HG02571 (cell line): Measurements from ENCODE around the gene IL1RAPL1.

Experiments
- ATAC-seq: cut with Tn5 transposase; IDR thresholded peaks from one replicate; pipeline ENCODE4 v1.9.1; 2021; ENCODE audit warnings: mild to moderate bottlenecking, moderate library complexity; ENCODE audit not compliant: unreplicated experiment

The IL1RAPL1 gene

DNA sequence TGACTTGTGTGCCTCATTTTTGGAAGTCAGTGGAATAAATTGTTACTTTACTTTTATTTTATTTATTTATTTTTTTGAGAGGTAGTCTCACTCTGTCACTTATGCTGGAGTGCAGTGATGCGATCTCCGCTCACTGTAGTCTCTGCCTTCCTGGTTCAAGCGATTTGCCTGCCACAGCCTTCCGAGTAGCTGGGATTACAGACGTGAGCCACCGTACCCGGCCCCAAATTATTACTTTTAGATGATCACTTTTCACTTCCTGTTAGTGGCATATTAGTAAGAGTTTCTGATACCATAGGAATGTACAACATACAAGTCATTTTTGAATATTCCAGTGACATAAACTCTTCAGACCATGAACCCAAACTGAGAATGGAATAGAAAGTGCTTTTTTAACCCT, 1017.1 kb downstream of the IL1RAPL1 start:
- ATAC-seq = no peak

DNA sequence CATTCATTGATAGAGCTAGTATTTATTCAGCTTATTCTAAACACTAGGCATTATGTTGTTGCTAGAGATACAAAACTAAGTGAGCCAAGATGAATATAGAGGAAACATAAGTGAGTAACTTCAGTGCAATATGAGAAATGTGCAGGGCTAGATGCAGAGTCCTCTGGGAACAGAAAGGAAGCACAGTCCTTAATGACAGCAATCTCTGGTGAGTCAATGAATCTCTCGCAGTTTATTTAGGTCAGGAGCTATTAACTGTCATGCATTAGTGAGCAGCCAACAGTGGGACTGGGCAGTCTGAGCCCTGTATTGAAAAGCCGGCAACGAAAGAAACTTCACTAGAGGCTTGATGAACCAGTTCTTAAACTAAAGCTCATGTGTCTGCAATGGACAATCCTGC, 1030.0 kb downstream of the IL1RAPL1 start:
- ATAC-seq = no peak

DNA sequence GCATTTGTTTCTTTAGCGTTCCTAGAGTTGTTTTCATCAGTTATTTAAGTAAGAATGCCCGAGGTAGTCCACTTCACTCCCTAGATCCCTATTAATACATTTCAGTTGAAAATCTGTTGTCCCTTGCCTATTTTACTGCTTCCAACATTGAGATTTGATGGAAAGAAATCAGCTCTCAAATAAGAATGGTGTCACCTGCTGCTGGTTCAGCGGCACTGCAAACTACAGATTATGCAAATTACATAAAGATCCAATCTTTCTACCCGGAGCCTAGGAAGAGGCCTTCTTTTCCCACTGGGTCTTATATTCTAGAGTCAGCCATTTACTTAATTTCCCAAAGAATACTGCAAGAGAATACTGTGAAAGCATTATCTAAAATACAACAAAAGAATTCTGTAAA, 1030.5 kb downstream of the IL1RAPL1 start:
- ATAC-seq = no peak

- no peak for ATAC-seq
Observed at GRCh38 chrX:29627833-29628232, 1040.6 kb downstream of the IL1RAPL1 start.

DNA sequence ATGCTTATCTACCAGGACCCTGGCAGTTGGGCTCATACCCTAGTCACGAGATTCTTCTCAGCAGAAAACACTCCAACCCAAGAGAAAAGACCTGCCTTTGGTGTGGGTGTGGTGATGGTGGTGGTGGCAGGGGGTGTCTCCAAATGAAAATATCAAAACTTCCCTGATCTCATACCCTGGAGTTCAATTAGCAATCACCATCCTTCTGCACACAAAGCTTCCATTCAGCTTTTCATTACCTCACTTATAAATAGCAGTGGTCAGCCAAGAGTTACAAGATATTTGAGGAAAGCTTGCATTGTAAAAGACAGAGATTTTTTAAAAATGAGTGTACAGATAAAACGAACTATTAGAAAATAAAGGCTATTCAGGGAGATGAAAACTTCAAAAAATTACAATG, 1047.3 kb downstream of the IL1RAPL1 start:
- no peak for ATAC-seq

- ATAC-seq = no peak
Observed at GRCh38 chrX:29636331-29636730, 1049.1 kb downstream of the IL1RAPL1 start.

GRCh38 chrX:29640106-29640505, 1052.9 kb downstream of the IL1RAPL1 start:
- no peak for ATAC-seq

DNA sequence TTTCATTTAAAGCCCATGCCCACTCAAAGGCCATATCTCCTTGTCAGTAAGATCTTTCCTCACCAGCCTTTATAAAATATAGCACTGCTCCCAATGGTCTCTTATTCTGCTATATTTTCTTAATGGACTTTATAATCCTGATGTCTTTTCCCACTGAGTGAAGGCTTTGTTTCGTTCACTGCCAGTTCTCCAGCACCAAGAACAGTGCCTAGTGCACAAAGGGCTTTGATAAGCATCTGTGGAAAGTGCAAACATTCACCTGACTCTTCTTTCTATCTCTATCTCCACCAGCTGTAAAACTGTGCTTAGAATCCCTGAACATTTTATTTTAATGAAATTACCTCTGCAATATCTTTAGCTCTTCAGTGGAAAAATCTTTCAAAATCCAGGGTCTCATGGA, 1054.2 kb downstream of the IL1RAPL1 start:
- ATAC-seq = no peak

GRCh38 chrX:29643181-29643580, 1055.9 kb downstream of the IL1RAPL1 start:
- ATAC-seq = no peak

- ATAC-seq = no peak
Observed at GRCh38 chrX:29648161-29648560, 1060.9 kb downstream of the IL1RAPL1 start.

- ATAC-seq = no peak
Observed at GRCh38 chrX:29652484-29652883, 1065.2 kb downstream of the IL1RAPL1 start.

DNA sequence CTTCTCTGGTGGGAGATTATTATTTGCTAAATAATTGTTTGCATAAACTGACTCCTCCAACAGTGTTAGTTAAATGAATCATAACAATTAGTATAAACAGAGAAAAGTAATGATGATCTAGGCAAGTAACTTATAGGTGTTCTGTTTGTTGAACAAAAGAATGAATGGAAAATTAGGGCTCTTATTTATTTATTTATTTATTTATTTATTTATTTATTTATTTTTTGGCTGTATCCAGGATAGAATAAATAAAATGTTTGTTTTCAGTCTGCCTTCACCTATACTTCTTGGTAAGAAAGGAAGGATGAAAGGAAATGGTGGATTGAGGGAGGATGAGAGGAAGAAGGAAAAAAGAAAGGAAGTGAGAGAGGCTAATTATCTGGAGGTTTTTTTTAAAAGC, 1066.5 kb downstream of the IL1RAPL1 start:
- ATAC-seq = no peak

DNA sequence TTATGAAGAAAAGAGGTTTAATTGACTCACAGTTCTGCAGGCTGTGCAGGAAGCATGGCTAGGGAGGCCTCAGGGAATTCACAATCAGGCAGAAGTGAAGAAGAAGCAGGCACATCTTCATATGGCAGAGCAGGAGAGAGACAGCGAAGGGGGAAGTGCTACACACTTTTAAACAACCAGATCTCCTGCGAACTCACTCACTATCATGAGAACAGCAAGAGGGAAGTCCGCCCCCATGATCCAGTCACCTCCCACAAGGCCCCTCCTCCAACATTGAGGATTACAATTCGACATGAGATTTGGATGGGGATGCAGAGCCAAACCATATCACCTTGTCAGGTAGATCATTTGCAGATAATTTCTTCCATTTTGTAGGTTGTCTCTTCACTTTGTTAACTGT, 1072.7 kb downstream of the IL1RAPL1 start:
- ATAC-seq = no peak

DNA sequence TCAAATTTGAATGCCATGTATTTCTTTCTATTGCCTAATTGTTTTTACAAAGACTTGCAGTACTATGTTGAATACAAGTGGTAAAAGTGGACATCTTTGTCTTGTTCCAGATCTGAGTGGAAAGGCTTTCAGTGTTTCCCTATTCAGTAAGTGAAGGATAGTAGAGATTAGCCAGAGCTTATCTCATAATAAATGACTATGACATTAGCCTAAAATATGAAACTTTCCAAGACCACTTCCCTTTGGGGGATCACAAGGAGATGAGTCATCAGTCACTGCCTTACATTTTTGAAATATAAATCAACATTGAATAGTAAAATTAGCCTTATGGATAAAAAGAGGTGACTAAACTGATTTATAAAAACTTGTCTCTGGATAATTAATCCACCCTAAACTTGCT, 1074.0 kb downstream of the IL1RAPL1 start:
- no peak for ATAC-seq

DNA sequence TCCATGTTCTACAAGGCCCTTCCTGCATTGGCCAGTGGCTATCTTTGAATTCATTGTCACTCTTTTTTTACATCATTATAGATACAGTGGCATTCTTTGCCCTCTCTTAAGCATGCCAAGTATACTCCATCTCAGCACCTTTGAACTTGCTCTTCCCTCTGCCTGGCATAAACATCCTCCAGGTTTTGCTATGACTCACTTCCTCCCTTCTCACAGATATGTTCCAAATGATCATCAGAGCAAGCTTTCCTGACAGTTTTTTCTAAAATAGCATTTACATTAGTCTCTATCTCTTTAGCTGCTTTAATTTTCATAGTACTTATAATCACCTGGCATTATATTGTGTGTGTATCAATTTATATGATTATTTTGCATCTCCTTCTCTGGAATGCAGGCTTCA, 1074.9 kb downstream of the IL1RAPL1 start:
- no peak for ATAC-seq

- ATAC-seq = peak; percentile 64
Observed at GRCh38 chrX:29662759-29663503, 1075.7 kb downstream of the IL1RAPL1 start.

- no peak for ATAC-seq
Observed at GRCh38 chrX:29665532-29665931, 1078.3 kb downstream of the IL1RAPL1 start.

- no peak for ATAC-seq
Observed at GRCh38 chrX:29666366-29666765, 1079.1 kb downstream of the IL1RAPL1 start.

- no peak for ATAC-seq
Observed at GRCh38 chrX:29671421-29671820, 1084.2 kb downstream of the IL1RAPL1 start.

- no peak for ATAC-seq
Observed at GRCh38 chrX:29687687-29688086, 1100.4 kb downstream of the IL1RAPL1 start.

DNA sequence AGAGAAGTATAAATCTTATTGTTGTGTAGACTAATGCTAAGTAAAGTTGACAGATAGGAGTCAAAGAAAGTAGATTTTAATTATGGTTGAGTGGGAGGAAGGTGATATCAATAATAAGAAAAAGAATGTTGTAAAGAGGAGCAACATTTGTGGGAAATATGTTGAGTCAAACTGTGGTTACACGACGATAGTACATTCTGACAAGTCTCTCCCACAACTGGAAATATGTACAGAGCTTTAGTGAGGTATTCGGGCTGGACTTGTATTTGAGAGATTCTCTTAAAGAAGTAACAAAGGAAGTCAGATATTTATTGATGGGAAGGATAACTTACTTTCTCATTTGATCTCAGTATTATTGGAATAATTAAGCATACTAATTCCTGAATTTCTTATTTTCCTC, 1102.8 kb downstream of the IL1RAPL1 start:
- no peak for ATAC-seq

DNA sequence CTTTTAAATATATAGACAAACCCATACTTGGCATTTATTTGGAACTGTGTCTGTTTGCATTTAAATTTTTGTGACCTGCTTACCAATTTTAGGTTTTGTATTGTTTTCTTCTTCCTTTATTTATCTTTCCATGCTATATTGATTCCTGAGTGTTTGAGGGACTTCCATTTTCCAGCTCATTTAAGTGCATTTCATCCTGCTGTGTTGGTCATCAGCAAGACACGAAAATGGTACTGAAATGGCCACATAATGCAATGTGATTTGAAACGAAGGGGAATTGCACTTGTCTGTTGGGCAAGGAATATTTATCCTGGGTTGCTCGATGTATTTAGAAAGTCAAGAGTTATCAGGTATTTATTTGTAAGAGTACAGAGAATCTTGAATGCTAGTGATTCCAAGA, 1103.8 kb downstream of the IL1RAPL1 start:
- no peak for ATAC-seq

DNA sequence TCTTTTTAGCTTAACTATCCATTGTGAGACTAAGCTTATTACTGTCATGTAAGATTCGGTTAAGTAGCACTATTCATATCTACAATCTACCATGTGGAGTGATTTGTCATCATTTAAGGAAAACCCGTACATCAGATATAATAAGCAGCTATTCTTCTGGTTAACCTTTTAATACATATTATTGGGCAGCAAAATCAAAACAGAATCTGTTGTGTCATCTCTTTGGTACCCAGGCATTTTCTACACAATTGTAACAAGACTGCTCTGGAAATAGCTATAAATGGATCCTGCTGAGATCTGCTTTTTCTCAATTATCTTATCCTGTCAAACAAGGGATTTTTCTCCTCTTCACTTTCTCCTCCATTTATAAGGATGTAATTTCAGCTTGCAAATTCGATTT, 1106.7 kb downstream of the IL1RAPL1 start:
- ATAC-seq = no peak
